ENCODE measurements around the gene DPP6.

Gene DPP6

DNA sequence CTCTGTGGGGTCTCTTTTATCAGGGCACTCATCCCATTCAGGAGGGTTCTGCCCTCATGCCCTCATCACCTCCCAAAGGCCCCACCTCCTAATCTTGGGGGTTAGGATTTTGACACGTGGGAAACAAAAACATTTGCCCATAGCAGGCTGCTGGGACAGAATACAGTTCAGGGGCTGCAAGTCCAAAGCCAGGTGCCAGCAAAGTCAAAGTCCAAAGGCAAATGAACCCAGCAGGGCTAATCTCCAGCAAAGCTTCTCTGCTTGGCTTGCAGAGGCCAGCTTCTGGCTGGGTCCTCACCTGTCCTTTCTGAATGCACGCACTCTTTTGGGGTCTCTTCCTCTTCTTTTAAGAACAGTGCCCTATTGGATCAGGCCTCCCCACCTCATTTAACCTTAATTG, 359.9 kb downstream of the DPP6 start:
- no peak for DNase-seq (ENCODE audit: low spot score)

GRCh38 chr7:154415709-154416399, 363.7 kb downstream of the DPP6 start:
- no peak for DNase-seq (ENCODE audit: low spot score)

DNA sequence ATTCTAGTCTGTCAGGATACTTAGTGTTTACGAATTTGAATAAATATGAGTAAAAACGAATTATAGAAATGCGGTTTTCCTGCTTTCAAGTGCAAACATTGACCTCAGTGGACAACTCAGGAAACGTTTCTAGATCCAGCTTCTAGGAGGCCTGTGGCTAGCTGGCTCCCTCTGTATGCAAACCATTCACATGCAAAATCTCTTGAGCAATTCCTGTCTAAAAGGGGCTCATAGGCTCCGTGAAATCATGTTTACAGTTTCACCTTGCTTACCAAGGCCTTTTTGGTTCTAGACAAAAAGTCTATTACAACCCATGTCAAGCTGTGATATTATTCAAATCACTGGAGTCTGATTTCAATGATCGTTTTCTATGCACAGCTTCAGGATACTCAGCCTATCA, 364.5 kb downstream of the DPP6 start:
- no peak for DNase-seq (ENCODE audit: low spot score)

- no peak for DNase-seq (ENCODE audit: low spot score)
Measured at GRCh38 chr7:154419344-154419743, 367.1 kb downstream of the DPP6 start.

GRCh38 chr7:154423231-154423630, 371.0 kb downstream of the DPP6 start:
- no peak for DNase-seq (ENCODE audit: low spot score)

- DNase-seq (ENCODE audit: low spot score), result no peak
Measured at GRCh38 chr7:154424350-154424749, 372.2 kb downstream of the DPP6 start.

DNA sequence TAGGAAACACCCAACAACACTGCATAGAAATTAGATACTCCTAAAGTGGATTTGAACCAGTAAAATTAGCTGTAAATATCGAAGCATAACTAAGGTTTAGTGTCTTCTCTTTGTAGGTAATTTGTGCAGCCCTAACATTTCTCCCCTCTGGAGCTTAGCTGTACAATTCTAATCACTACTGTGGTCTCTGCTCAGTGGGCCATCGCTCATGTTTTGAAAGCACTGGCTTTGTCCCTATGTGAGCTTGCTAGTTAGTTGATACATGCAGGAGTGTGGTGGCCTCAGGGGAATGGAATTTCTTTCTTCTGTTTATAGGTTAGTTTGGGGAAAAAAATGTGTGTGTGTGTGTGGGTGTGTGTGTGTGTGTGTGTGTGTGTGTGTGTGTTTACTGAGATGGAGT, 373.1 kb downstream of the DPP6 start:
- DNase-seq (ENCODE audit: low spot score), result no peak

- DNase-seq (ENCODE audit: low spot score), result no peak
Measured at GRCh38 chr7:154426778-154427177, 374.6 kb downstream of the DPP6 start.

GRCh38 chr7:154427533-154427932, 375.3 kb downstream of the DPP6 start:
- DNase-seq (ENCODE audit: low spot score), result no peak

GRCh38 chr7:154429666-154430404, 377.6 kb downstream of the DPP6 start:
- DNase-seq (ENCODE audit: low spot score), result no peak

GRCh38 chr7:154430640-154431039, 378.4 kb downstream of the DPP6 start:
- no peak for DNase-seq (ENCODE audit: low spot score)

- DNase-seq (ENCODE audit: low spot score), result no peak
Measured at GRCh38 chr7:154431045-154431444, 378.8 kb downstream of the DPP6 start.

GRCh38 chr7:154433632-154434598, 381.7 kb downstream of the DPP6 start:
- DNase-seq (ENCODE audit: low spot score), result no peak

DNA sequence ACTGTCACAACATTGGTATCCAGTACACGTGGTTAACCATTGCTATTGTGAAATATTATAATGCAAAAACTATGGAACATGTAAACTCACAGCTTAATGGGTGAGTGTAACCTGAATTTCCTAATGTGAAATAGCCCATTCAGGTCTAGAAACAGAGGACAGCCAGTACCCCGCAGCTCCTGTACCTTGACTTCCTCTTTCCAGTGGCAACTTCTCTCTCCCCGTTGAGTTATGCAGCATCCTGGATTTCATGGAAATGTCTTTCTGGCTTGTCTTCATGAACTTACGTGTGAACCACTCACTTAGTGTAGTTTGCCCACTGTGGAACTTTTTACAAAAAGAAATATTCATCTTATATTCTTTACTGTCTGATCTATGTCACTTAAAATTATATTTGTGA, 384.4 kb downstream of the DPP6 start:
- DNase-seq (ENCODE audit: low spot score), result no peak

- DNase-seq (ENCODE audit: low spot score), result no peak
Measured at GRCh38 chr7:154437234-154437633, 385.0 kb downstream of the DPP6 start.

DNA sequence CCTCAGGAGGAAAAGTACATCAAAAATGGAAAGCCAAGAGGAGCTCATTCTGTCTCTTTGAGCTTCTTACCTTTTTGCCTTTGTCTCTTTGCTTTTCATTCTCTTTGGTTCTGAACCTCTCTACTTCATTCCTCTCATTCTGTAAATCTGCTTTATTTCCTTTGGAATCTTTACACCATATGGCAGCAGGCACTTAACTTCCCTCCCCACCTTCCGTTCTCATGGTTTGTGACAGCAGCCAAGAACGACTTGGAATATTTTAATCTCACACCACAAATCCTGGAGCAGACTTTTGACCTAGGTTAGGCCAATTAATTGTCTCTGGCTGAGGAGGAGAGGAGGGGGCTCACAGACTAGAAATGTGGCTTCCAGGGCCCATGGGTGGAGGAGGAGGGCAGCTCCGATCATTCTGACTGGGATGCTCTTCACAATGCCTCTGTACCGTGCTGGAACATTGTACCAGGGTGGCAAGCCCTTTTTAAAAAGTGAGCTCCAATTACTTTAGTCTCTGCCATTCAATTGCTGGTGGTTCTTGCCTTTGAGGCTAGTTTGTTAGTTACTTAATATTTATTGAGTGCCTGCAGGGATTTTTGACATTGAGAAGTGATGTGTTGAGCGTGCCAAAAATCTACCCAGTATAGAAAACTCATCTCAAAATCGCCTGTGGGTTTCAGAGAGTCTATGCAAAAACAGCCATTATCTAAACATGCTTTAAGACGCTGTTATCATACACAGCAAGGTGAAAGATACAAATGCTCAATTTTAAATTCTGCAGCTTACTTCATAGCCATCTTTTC, 386.6 kb downstream of the DPP6 start:
- no peak for DNase-seq (ENCODE audit: low spot score)

GRCh38 chr7:154440058-154440457, 387.9 kb downstream of the DPP6 start:
- DNase-seq (ENCODE audit: low spot score), result no peak

GRCh38 chr7:154440651-154441050, 388.5 kb downstream of the DPP6 start:
- DNase-seq (ENCODE audit: low spot score), result no peak

- no peak for DNase-seq (ENCODE audit: low spot score)
Measured at GRCh38 chr7:154441811-154442210, 389.6 kb downstream of the DPP6 start.

DNA sequence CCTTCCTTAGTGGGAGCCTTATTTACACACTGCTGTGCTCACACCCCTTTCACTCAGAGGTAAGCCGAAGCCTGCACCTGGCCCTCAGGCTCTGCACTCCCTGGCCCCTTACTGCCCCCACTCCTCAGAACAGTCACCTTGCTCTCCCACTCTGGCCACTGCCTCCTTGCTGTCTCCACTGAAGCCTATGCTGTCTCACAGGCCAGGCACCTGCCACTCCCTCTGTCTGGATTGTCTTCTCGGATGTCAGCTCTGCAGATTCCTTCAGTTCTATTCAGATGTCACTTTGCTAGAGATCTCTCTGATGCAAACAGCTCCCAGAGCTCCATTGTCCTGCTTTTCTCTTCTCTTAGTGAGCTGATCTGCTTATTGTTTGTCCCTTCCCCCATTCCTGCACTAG, 390.7 kb downstream of the DPP6 start:
- no peak for DNase-seq (ENCODE audit: low spot score)

DNA sequence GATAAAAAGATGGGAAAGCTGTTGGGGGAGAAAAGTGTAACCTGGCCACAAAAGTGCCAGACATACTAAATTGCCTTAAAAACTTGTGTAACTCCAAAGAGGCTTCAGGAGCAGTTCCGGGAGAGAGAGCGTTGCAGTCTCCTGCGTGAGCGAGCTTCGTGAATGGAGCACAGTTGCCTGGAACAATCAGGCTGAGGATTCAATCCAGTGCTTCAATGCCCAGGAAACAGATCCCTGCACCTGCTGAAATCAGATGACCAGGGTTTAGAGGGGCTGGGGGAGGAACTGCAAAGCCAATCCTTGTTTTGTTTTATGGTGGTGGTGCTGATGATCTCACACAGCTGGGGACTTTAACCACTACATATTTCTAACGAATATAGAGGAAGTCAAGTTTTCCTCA, 398.3 kb downstream of the DPP6 start:
- no peak for DNase-seq (ENCODE audit: low spot score)

Measured in CD4-positive, alpha-beta T cell treated with Interleukin-15 for 4 hours (primary cell).